ENCODE data around the gene OR51E1. TPM values are rescaled to one million over a fixed set of nuclear protein-coding genes. Genes with fewer than 3 reads are reported as not detected.

OR51E1 gene
- total and polyA plus RNA-seq, 9 of the 15 experiments (the other 6 are each of a cell fraction or from before 2014, with no cell fraction given) = 0.03 to 0.04 TPM; not detected in 7

DNA sequence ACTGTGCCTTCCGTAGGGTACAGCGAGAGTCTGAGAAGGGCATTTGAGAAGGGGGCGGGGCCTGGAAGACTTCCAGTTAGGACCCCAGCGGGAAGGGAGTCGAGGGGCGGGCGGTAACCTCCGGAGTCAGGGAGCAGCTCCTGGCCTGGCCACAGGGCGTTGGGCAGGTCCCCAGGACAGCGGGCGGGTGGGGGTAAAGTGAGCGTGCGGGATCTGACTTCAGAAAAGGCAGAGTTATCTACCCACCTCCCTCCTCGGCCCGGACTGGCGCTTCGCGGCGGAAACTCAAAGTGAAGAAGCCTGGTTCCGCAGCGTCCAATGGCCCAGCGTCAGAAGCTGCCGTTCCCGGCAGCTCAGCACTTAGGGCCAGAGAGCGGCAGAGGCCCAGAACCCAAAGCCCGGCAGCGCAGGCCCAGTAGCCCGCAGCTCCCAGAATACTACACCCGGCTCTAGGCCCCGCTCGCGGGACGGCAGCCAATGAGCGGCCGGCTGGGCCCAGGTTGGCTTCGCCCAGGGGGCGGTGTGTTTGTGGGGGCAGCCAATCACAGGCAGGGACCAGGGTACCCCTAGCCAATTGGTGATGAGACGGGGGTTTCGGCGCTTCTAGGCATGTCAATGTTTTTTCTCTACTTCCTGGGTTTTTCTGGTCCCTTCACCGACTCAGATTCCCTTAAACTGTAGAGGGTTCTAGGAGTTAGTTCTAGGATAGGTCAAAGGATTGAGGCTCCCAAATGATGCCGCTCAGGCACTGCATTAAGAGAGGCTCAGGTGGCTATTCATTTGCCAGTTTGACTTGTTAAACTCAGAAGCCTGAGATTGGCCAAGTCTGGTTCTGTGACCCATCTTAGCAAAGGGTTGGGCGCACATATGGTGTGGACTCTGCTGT is 35.8 kb upstream of the OR51E1 start, which contains the start of gene TRIM68 (continued):
- TF ChIP-seq GTF3C2 (IDR thresholded peaks at IDR 0.05; ENCODE audit: borderline replicate concordance, extremely low read depth, insufficient read length) (no peak), SMARCE1 (IDR thresholded peaks at IDR 0.05) (no peak), CEBPZ (IDR thresholded peaks at IDR 0.05; ENCODE audit: borderline replicate concordance, low read depth, low read length) (peak; percentile 57; the same call in 1 of the 2 replicates), MTA2 (IDR thresholded peaks at IDR 0.05; ENCODE audit: low read depth) (no peak), ZNF699 (CRISPR knock-in tag; IDR thresholded peaks at IDR 0.05; ENCODE audit: insufficient replicate concordance) (no peak), CC2D1A (IDR thresholded peaks at IDR 0.05) (0 out of 2 replicates have a peak, but pooled peaks have one; percentile 66), BMI1 (IDR thresholded peaks at IDR 0.05; ENCODE audit: low read length) (no peak), FOSL1 (tag; conservative IDR thresholded peaks at IDR 0.05) (no peak), EHMT2 (IDR thresholded peaks at IDR 0.05) (peak; percentile 91), STAT5A (IDR thresholded peaks at IDR 0.05; ENCODE audit: borderline replicate concordance, low read length) (no peak)

Data from K562 (cell line).